Hepatocyte (in vitro differentiated cells): ENCODE measurements around the gene ANKS1B. TPM values are rescaled to one million over a fixed set of nuclear protein-coding genes. Genes with fewer than 3 reads are reported as not detected.

ENCODE experiments used
- DNase-seq: peaks from one replicate; pipeline ENCODE4 v3.0.0-alpha.2; 2016; ENCODE audit warnings: low spot score
- H2AFZ ChIP-seq: fragments of 200-600 bp; sonication (generic); 2 replicates; pipeline ENCODE4 v1.6.0; 2016; ENCODE audit warnings: antibody characterized with exemption, mild to moderate bottlenecking
- H3K27ac ChIP-seq: fragments of 200-600 bp; sonication (generic); 2 replicates; pipeline ENCODE4 v1.5.1; 2016; ENCODE audit warnings: mild to moderate bottlenecking
- H3K27me3 ChIP-seq: fragments of 200-600 bp; sonication (generic); 2 replicates; pipeline ENCODE4 v1.6.1; 2016
- H3K36me3 ChIP-seq: fragments of 200-600 bp; sonication (generic); replicated peaks from 2 replicates; pipeline ENCODE4 v1.5.1; 2016; ENCODE audit warnings: low read depth; ENCODE audit not compliant: insufficient read depth
- H3K4me1 ChIP-seq: fragments of 200-600 bp; sonication (generic); 2 replicates; pipeline ENCODE4 v1.5.1; 2016; ENCODE audit warnings: mild to moderate bottlenecking, moderate library complexity; ENCODE audit not compliant: insufficient read depth
- H3K4me2 ChIP-seq: fragments of 200-600 bp; sonication (generic); 2 replicates; pipeline ENCODE4 v1.6.0; 2016
- H3K4me3 ChIP-seq: fragments of 200-600 bp; sonication (generic); 2 replicates; pipeline ENCODE4 v1.5.1; 2016; ENCODE audit warnings: mild to moderate bottlenecking
- H3K79me2 ChIP-seq: fragments of 200-600 bp; sonication (generic); 2 replicates; pipeline ENCODE4 v1.6.0; 2017; ENCODE audit warnings: mild to moderate bottlenecking
- H3K9me2 ChIP-seq: fragments of 200-600 bp; sonication (generic); replicated peaks from 2 replicates; pipeline ENCODE4 v1.6.0; 2017; ENCODE audit warnings: mild to moderate bottlenecking; ENCODE audit not compliant: insufficient read depth
- H3K9me3 ChIP-seq: fragments of 200-600 bp; sonication (generic); 2 replicates; pipeline ENCODE4 v1.5.1; 2016; ENCODE audit warnings: low read depth, mild to moderate bottlenecking
- H4K20me1 ChIP-seq: fragments of 200-600 bp; sonication (generic); 2 replicates; pipeline ENCODE4 v1.6.0; 2016; ENCODE audit warnings: mild to moderate bottlenecking; ENCODE audit not compliant: insufficient read depth, poor library complexity, severe bottlenecking
- CTCF ChIP-seq: fragments of 200-600 bp; sonication (generic); IDR thresholded peaks from 2 replicates; pipeline ENCODE4 v1.5.1; 2016; ENCODE audit warnings: antibody characterized with exemption, mild to moderate bottlenecking; ENCODE audit not compliant: poor library complexity
- EZH2 ChIP-seq: fragments of 200-600 bp; sonication (generic); IDR thresholded peaks from 2 replicates; pipeline ENCODE4 v1.6.1; 2016; ENCODE audit warnings: antibody characterized with exemption, mild to moderate bottlenecking, borderline replicate concordance
- EZH2phosphoT487 ChIP-seq: fragments of 200-600 bp; sonication (generic); IDR thresholded peaks from one replicate; pipeline ENCODE4 v1.6.1; 2018; ENCODE audit warnings: antibody characterized with exemption, mild to moderate bottlenecking, low read depth, moderate library complexity; ENCODE audit not compliant: unreplicated experiment, severe bottlenecking
- WGBS: methylation state at CpG from one replicate; pipeline ENCODE4 v1.1.6; 2016; ENCODE audit warnings: low lambda C conversion rate; ENCODE audit errors: missing lambda C conversion rate; 5-methylcytosine and 5-hydroxymethylcytosine counted together
- polyA plus RNA-seq: library from polyadenylated mRNA; unstranded; fragments of >200 nt; fragmentation: Nextera tagmentation; extraction: Ambion mirVana; gene quantifications from 2 replicates; pipeline ENCODE4 v1.2.1, GENCODE V29; 2016
- total RNA-seq: library from RNA; depleted of rRNA; stranded (reverse); fragments of >200 nt; gene quantifications from 2 replicates; pipeline ENCODE4 v1.2.3, GENCODE V29; 2014

Gene ANKS1B
- total and polyA plus RNA-seq, 2 experiments from 2014 or later, result 1.6 to 2.2 TPM

- Histone ChIP-seq H3K9me3 (no peaks in the 10 kb centered on the region), H3K27ac (no peak overlapping the region), H3K36me3 (no peaks in the 10 kb centered on the region), H3K27me3 (no peaks in the 10 kb centered on the region), H3K9me2 (no peaks in the 10 kb centered on the region), H4K20me1 (no peaks in the 10 kb centered on the region), H3K79me2 (no peaks in the 10 kb centered on the region), H3K4me2 (no peak overlapping the region), H3K4me3 (no peak overlapping the region), H2AFZ (no peak overlapping the region), H3K4me1 (no peaks in the 10 kb centered on the region)
- DNase-seq, result no peak
- no peak for TF ChIP-seq CTCF
- no peak for TF ChIP-seq EZH2
- TF ChIP-seq EZH2phosphoT487, result no peak
- 81% methylated on average over 4 of the region's 4 CpGs for WGBS
These were observed 846.3 kb downstream of the ANKS1B start for GRCh38 chr12:99138393-99138792.

GRCh38 chr12:99137124-99137855 is 847.4 kb downstream of the ANKS1B start:
- WGBS, result 70% methylated on average over 8 of the region's 8 CpGs
- no peak for DNase-seq
- Histone ChIP-seq H2AFZ (no peak overlapping the region), H3K79me2 (no peaks in the 10 kb centered on the region), H3K27ac (no peak overlapping the region), H3K9me3 (no peaks in the 10 kb centered on the region), H3K4me1 (no peaks in the 10 kb centered on the region), H3K9me2 (no peaks in the 10 kb centered on the region), H3K36me3 (no peaks in the 10 kb centered on the region), H4K20me1 (no peaks in the 10 kb centered on the region), H3K4me2 (no peak overlapping the region), H3K4me3 (no peak overlapping the region), H3K27me3 (no peaks in the 10 kb centered on the region)
- no peak for TF ChIP-seq EZH2
- TF ChIP-seq CTCF, result no peak
- no peak for TF ChIP-seq EZH2phosphoT487

- H3K4me3 ChIP-seq, result no peak overlapping the region
- no peak overlapping the region for H3K27ac ChIP-seq
- no peaks in the 10 kb centered on the region for H3K36me3 ChIP-seq
- H3K4me1 ChIP-seq, result no peaks in the 10 kb centered on the region
- TF ChIP-seq EZH2 (no peak), CTCF (no peak), EZH2phosphoT487 (no peak)
- H3K79me2 ChIP-seq, result no peaks in the 10 kb centered on the region
- H3K9me2 ChIP-seq, result no peaks in the 10 kb centered on the region
- no peak overlapping the region for H2AFZ ChIP-seq
- H3K27me3 ChIP-seq, result no peaks in the 10 kb centered on the region
- no peaks in the 10 kb centered on the region for H4K20me1 ChIP-seq
- no peak for DNase-seq
- H3K9me3 ChIP-seq, result no peaks in the 10 kb centered on the region
- H3K4me2 ChIP-seq, result no peak overlapping the region
These were observed 848.2 kb downstream of the ANKS1B start for GRCh38 chr12:99136516-99136915.
